ENCODE measurements around the gene KLC4.

The KLC4 gene

GRCh38 chr6:43059168-43060033 lies at the start of gene KLC4, which contains the start of gene MRPL2:
KLC4 (plus strand) TSS chr6:43059631; CDS start chr6:43061336, 1,705 bp downstream.
MRPL2 (minus strand) TSS chr6:43059434; CDS start chr6:43059381, 53 bp downstream.
- DNase-seq = peak; percentile 99

GRCh38 chr6:43011207-43011606 lies 48.2 kb upstream of the KLC4 start:
- DNase-seq = no peak

- no peak for DNase-seq
Measured at GRCh38 chr6:43012364-43012763, 47.1 kb upstream of the KLC4 start.

DNA sequence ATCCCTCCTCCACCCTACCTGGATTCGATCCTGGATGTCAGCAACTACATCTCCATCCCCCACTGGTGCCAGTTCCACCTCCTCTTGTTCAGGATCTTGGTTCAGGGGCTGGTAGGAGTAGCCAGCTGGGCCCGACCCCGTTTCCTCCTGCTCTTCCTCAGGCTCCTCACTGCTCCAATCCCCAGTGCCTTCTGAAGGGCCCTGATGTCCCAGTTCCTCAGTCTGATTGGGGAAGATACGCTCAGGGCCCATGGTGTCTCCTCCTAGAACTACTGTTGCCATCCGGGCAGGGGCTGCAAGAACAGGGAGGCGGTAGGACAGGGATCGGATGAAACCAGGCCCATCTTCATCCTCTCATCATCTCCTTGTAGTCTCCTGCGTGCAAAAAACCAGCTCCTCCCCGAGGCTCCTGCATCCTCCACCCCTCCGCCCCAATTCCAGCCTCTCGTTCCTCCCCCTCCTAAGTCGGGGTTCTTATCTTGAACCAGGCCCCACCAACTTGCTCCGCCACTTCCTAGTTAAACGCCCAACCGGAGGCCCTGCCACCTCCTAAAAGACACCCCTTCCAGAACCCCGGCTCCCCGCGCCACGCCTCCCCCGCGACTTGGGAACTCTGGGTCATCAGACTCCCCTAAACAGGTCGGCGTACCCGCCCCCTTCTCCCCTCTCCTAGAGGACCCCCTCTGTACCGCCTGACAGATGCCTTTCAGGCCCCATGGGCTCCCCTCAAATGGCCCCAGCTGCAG lies 46.2 kb upstream of the KLC4 start:
- no peak for DNase-seq

DNA sequence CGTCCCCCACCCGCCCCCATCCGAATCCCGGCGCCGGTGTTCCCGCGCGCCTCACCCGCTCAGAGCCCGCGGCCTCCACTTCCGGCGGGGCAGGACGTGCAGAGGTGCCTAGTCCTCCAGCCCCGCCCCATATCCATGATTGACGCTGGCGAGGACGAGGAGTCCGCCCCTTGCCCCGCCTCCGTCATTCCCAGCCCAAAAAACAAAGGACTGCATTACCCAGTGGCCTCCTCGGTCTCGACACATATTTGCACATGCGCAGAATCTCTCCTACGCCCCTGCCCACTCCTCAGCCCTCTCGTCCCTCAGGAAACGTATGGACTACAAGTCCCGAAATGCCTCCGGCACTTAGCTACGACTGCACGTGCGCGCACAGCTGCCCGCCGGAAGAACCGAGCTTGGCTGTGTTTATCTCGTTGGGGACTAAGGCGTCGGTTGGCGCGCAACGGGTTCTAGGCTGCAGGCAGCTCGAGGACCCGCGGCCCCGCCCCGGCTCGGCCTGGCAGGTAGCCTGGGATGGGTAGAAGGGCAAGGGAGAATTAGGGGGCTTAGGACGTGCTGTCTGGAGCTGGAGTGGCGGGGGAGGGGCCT lies 45.5 kb upstream of the KLC4 start, which contains the start of the genes KLHDC3 and MEA1:
Gene KLHDC3 (plus strand): TSS at position 407 of the 591 bp plus-strand sequence. CDS start 2,944 bp downstream, outside the sequence.
Gene MEA1 (minus strand): TSS at position 104 of the 591 bp plus-strand sequence. CDS start 133 bp downstream, outside the sequence.
- peak; percentile 100 for DNase-seq

- no peak for DNase-seq
Measured at GRCh38 chr6:43014434-43014909, 45.0 kb upstream of the KLC4 start.

DNA sequence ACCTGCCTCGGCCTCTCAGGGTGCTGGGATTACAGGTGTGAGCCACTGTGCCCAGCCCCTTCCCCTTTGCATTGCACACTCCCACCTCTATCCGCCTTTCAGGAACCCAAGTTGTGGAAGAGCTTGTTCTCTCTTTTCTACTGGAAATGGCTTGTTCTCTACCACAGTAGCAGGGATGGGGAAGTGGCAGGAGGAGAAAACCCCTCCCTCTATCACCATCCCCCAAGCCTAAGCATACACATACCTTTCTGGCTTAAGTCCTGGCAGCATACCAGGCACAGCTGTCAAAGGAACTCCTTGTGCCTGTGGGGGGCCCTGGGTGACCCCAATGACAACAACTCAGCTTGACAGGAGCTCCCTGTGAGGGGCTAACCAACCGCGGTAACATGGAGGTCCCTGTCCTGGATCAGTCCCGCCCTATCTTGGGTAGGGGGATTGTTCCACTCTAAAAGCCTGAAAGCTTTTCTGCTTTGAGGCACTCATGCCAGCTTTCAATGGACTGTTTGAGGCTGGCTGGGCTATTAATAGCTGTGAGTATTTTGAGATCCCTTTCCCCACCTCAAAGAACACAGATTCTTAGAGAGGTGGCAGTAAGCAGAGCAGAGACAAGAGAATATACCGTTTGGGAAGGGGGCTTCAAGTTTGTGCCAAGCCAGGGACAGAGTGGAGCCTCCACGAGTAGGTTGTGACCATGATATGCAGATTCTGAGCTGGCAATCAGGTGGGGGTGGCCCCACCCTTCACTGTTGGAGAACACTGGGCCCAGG lies 43.1 kb upstream of the KLC4 start:
- no peak for DNase-seq

DNA sequence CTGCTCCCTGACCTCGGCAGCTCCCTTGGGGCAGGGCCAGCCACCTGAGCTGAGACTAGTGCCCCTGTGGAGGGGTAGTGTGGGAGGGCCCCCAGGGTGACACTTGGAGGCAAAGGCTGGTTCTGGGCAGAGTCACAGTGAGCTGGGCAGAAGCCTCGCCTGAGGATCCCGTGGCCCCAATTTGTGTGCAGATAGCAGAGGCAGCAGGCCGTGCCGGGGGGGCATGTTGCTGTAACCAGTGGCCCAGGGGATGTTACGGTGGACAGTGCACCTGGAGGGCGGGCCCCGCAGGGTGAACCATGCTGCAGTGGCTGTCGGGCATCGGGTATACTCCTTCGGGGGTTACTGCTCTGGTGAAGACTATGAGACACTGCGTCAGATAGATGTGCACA lies 42.5 kb upstream of the KLC4 start:
- no peak for DNase-seq

DNA sequence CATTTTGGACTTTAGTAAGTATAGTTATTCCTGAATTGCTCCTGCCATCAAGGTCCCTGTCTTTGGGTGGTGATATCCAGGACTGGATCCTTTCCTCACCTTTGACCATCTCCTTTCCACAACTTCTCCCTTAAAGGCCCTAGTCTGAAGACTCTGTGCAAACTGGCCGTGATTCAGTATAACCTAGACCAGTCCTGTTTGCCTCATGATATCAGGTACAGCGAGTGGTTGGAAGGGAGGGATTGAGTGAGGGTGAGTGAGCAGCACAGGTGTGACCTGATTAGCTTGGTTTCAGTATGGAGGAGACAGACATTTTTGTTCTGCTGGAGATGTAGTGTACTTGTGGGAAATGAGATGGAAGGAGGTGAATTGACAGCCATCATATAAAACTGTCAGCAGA lies 40.3 kb upstream of the KLC4 start:
- no peak for DNase-seq

DNA sequence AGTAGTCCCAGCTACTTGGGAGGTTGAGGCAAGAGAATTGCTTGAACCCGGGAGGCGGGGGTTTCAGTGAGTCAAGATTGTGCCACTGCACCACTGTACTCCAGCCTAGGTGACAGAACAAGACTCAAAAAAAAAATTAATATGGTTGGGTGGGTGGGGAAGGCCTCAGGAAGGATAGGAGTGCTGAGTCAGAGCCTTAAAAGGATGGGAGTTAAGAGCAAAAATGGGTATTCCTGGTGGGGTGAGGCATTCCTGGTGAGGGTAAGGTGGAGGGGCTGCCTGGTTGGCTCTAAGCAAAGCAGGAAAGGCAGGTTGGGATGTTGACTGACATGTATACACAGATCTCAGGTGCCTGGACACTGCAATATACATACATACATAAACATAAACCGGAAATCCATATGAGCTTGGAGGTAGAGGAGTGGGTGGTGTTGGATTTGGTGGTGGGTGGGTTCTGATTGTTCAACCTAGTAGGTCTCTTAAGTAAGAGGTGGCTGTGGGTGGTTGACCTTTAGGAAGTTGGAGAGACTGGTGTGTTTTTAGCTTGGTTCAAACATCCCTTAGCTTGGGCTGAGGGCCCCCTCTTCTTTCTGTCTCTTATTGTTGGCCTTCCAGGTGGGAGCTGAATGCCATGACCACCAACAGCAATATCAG lies 39.3 kb upstream of the KLC4 start:
- no peak for DNase-seq

DNA sequence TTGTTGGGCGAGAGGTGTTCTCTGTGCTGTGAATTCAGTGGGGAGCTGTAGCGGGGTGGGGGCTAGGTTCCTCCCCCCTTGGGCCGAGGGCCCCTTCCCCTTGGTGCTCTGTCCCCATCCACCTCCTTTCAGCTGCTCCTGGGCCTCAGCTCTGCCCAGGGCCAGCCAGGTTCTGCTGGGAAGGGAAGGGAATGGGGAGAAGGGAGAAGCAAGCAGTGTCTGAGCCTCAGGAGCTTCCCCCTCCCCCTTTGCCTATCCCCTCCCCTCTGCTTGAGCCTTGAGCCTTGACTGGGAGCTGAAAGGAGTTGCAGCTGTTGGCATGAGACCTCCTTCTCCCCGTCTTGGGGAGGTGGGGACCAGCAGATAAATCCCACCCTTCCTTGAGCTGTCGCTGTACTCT lies 38.6 kb upstream of the KLC4 start:
- DNase-seq = no peak

DNA sequence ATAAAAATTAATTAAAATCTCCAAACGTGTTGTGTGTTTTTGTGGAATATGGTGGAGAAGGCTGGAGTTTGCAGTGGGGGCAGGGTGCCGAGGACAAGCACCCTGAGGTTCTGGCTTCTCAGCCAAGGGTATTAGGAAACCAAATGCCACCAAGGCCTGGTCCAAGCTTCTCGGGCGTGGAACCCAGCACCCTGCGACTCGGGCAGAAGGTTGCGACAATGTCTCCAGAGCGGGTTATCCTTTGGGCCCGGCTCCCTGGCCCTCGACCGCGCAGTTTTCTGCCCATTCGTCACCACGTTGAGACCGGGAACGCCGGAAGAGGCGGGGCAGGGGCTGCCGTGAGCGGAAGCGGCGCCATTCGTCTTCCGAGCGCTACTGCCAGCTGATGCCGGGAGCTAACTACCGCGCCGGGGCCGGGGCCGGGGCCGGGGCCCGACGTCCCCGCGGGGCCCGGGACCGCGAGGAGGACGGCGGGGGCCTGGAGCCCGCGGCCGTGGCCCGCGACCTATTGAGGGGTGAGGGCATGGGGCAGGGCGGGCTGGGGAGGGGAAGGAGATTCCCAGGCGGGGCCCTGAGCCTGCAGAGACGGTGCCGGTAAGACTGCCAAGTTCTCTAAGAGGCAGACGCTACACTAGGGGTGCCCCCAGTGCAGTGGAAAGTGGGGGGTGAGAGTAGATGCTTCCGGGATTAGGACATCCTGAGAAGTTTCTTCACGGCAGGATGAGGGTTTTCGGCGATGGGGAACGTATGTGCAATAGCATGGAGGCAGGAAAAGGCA lies 38.0 kb upstream of the KLC4 start, which contains the start of gene RRP36:
Gene RRP36 (plus strand): TSS at position 354 of the 778 bp plus-strand sequence. CDS start 32 bp downstream, at position 386.
- peak; percentile 51 for DNase-seq

GRCh38 chr6:43024436-43024835 lies 35.0 kb upstream of the KLC4 start:
- DNase-seq = no peak

- DNase-seq = no peak
Measured at GRCh38 chr6:43026365-43026764, 33.1 kb upstream of the KLC4 start.

DNA sequence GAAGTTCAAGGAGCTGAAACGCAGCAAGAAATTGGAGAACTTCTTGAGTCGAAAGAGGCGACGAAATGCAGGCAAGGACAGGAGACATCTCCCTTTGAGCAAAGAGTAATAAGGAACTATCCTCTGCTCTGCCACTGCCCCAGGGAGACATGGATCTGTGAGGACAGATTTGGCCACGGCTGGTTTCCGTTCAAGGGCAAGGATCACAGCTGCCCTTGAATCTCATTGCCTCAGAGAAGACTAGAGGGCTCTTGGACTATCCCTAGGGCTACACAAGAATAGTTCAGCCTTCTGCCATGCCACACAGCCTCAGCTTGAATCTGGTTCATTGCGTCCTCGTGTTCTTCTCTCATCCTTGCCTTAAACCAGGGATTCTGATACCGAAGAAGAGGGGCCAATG lies 30.3 kb upstream of the KLC4 start:
- no peak for DNase-seq

DNA sequence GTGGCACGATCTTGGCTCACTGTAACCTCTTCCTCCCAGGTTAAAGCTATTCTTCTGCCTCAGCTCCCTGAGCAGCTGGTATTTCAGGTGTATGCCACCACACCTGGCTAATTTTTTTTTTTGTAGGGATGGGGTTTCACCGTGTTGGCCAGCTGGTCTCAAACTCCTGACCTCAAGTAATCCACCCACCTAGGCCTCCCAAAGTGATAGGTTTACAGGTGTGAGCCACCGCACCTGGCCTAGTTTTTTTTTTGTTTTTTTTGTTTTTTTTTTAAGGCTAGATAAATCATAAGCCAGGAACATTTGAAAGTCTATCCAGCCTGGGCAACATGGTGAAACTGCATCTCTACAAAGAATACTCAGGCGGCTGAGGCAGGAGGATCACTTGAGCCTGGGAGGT lies 27.1 kb upstream of the KLC4 start:
- no peak for DNase-seq

GRCh38 chr6:43033496-43034189 lies 25.8 kb upstream of the KLC4 start:
- no peak for DNase-seq

- no peak for DNase-seq
Measured at GRCh38 chr6:43034190-43034525, 25.3 kb upstream of the KLC4 start.

DNA sequence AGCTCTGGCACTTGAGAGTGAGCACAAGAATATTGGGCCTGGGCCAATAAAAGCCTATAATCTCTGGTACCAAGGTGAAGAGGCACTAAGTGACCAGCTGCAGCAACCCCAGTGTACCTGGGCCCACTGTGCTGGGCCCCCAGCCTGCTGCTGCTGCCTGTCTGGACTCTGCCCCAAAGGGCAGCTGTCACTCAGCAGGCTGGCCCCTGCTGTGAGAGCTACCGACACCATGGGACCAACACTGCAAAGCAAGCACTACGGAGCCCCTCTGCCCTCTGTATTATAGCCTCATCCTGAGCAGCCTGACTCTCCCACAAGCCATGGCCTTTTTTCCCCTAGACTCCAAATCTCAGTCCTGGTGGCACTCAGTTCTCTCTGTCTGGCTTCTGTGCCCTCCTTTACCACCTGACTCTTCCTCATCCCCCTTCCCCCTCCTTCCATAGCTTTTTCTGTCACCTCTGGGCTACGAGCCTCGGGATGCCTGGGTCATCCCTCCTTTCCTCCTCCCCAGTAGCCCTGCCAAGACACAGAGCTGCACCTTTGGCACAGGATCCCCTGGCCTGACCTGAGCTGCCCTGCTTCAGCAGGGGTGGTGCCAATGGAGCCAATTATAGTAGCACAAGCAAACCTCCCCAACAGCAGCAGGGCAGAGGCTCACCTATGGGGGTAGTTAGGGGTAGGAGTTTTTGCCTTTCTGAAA lies 23.8 kb upstream of the KLC4 start:
- no peak for DNase-seq

DNA sequence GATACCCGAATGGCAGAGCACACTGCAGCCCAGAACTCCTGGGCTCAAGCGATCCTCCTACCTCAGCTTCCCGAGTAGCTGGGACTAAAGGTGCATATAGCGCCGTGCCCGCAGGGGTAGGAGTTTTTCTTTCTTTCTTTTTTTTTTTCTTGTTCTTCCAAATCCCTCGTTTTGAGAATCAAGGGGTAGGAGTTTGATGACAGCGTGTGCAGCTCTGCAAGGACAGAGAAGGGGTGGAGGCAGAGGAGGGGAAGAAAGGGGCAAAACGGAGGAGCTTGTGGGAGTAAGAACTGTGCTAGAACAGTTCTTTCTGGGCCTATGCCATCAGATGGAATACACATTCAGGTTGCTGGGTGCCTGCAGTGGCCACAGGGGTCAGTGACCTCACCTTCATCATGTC lies 22.7 kb upstream of the KLC4 start:
- DNase-seq = no peak

Measured in NCI-H1092 (cell line).